GM10248 (cell line): ENCODE results near the gene PLRG1.

Experiments
- CTCF ChIA-PET: fragments of 300-600 bp; sonication (Branson Sonifier 250); formaldehyde crosslinking; extraction: SDS; loops from one replicate; lab custom pipeline; 2021; ENCODE audit warnings: antibody characterized with exemption; lab: Yijun Ruan, JAX
- POLR2A ChIA-PET: fragments of 350-650 bp; sonication (Branson Sonifier 250); formaldehyde crosslinking; extraction: SDS; loops from one replicate; lab custom pipeline; 2020; ENCODE audit warnings: antibody characterized with exemption; lab: Yijun Ruan, JAX
- DNase-seq: peaks from one replicate; pipeline ENCODE4 v3.0.0; 2012; ENCODE audit errors: extremely low spot score
- CTCF ChIP-seq: IDR thresholded peaks from 2 replicates; pipeline ENCODE4 v1.5.1; 2012; ENCODE audit warnings: mild to moderate bottlenecking, low read depth; ENCODE audit errors: extremely low read depth, missing control alignments, control extremely low read depth

The PLRG1 gene

GRCh38 chr4:154527308-154527707 is 22.9 kb downstream of the PLRG1 start:
- TF ChIP-seq CTCF = no peak
- CTCF ChIA-PET = interaction anchor here (1.5 kb wide), 1 partner anchor 32 kb away, joined by 3 read pairs; no protein-coding TSS in a partner anchor
- DNase-seq = no peak
- POLR2A ChIA-PET = no interaction called here

DNA sequence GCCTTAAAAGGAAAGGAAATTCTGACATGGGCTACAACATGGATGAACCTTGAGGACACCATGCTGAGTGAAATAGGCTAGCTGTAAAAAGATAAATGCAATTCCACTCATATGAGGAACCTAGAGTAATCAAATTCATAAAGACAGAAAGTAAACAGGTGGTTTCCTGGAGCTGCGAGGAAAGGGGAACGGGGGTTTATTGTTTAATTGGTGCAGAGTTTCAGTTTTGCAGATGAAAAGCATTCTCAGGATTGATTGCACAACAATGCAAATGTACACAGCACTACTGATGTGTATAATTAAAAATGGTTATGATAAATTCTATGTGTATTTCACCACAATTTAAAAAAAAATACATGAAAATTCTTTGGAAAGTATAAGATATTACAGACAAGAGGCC is 24.0 kb downstream of the PLRG1 start:
- TF ChIP-seq CTCF = no peak
- CTCF ChIA-PET = no interaction called here
- DNase-seq = no peak
- POLR2A ChIA-PET = no interaction called here

- ChIA-PET CTCF (no interaction called here), POLR2A (no interaction called here)
- no peak for TF ChIP-seq CTCF
- DNase-seq = no peak
Measured at GRCh38 chr4:154521607-154522006, 28.6 kb downstream of the PLRG1 start.

DNA sequence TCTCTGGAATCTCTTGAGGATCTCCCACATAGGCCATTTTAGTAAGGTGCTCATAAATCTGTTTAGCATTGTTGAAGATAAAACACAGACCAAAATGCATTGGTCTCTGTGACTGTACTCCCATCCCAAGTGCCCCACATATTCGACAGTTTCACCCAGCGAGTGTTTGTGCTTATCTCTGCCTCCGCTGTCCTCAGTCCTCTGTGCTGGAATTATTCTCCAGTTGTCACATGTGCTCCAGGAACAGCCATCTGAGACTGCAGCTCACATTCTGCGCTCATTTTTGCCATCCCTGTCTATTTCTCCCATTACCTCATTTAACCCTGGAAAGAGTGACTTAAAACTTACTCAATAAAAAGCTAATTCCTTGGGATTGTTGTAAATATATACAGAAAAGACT is 31.0 kb downstream of the PLRG1 start:
- ChIA-PET CTCF (interaction anchor here (1.0 to 4.8 kb wide), 3 partner anchors 12 to 26 kb away, joined by 3 to 30 read pairs (median 3); no protein-coding TSS in a partner anchor), POLR2A (no interaction called here)
- DNase-seq = no peak
- TF ChIP-seq CTCF = no peak

DNA sequence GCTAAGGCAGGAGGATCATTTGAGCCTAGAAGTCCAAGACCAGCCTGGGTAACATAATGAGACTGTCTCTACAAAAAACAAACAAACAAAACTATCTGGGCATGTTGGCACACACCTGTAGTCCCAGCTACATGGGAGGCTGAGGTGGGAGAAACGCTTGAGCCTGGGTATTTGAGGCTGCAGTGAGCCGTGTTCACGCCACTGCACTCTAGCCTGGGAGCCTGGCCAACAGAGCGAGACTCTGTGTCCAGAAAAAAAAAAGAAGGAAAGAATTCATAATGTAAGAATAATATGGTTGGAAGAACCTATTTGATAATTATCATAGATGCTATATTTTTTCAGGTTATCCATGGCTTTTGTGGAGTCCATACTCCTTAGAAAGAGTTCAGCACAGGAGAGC is 32.6 kb downstream of the PLRG1 start:
- no peak for DNase-seq
- CTCF ChIA-PET = interaction anchor here (1.3 to 4.8 kb wide), 3 partner anchors 10 to 19 kb away, joined by 3 to 30 read pairs (median 7); no protein-coding TSS in a partner anchor
- no peak for TF ChIP-seq CTCF
- POLR2A ChIA-PET = no interaction called here

DNA sequence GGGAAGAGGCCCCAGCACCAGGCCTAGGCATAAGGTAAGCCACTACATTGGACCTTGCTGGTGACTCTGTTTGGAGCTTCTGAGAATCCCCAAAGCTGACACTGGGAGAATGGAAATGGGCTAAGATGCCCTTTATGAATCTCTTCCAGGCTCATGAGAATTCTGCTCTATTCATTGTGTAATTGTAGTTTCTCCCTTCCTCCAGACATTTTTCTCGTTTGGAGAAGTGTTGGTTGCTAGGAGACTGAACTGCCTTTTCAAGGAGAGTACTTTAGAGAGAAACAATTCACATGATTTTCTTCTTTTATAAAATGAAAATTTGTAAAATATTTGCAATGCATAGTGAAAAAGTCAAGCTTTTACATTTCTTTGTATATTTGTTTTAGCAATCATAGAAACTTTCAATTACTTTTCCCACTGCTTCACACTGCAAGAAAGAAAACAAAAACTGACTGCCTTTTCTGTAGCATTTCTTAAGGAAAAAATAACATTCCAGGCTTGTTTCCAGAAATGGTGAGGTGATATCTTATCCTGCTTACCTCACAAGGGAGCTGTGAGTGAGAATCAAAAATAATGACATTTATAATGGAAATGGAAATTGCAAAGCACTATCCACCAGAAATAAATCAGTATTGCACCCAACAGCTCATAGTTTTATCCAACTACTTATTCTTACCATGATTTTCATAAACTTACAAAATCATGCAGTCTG is 33.7 kb downstream of the PLRG1 start:
- CTCF ChIA-PET = interaction anchor here (1.1 to 4.8 kb wide), 6 partner anchors 9 to 107 kb away, joined by 3 to 30 read pairs (median 4); no protein-coding TSS in a partner anchor
- TF ChIP-seq CTCF = no peak
- POLR2A ChIA-PET = no interaction called here
- DNase-seq = no peak
